HG02970 (cell line): Measurements from ENCODE around the gene OOSP3.

Experiments used
- ATAC-seq: cut with Tn5 transposase; IDR thresholded peaks from one replicate; pipeline ENCODE4 v1.9.1; 2021; ENCODE audit warnings: mild to moderate bottlenecking, moderate library complexity, moderate number of reproducible peaks; ENCODE audit not compliant: unreplicated experiment, low FRiP score

OOSP3 gene

GRCh38 chr11:59943997-59944714 is 65.6 kb downstream of the OOSP3 start:
- no peak for ATAC-seq

GRCh38 chr11:59944720-59945119 is 66.1 kb downstream of the OOSP3 start:
- no peak for ATAC-seq
